ENCODE data around the gene RBM39. TPM values are rescaled to one million over a fixed set of nuclear protein-coding genes. Genes with fewer than 3 reads are reported as not detected.
A peak's percentile ranks its signal among the peaks of the same experiment; 100 is the strongest.

The RBM39 gene
- total and polyA plus RNA-seq, 2 of the 13 experiments (the other 11 are each of a cell fraction or from before 2014, with no cell fraction given): 788 to 920 TPM

DNA sequence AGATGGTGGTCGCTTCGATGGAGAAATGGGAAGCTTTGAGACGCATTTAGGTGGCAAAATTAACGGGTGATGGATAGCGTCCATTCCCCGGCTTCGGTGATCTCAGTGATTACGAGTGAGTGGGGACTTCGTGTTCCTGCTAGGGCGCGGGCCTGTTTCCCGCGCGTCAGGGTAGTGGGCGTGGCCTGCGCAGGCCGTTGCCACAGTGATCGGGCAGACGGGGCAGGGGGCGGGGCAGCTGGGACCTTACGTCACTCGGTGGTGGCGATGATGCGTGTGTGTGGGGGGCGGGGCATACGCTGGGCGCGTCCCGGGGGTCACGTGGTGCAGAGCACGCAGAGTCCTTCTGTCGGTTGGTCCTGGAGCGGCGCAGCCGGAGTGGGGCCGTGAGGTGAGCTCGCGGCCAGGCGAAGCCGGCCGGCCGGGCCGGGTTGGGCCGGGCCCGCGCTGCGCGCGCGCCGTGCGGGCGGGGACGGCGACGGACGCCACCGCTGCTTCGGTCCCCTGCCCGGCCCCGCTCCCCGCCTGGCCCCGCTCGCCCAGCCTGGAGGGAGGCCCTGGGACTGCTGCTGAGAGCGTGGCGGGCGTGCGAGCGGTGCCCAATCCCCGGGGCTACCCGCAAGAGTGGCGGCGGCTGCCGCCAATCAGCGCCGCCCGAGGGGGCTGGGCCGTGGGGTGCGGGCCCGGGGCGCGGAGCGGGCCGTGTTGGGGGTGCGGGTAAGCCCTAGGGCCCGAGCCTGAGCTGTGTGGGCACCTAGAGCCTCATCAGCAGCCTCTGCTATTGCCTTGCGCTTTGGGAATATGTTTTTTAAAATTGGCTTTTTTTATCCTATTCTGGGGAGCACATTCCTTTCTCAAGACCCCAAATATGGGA is 29.9 kb upstream of the RBM39 start, which contains the start of gene PHF20 (continued):
- TF ChIP-seq, protein P1, sequence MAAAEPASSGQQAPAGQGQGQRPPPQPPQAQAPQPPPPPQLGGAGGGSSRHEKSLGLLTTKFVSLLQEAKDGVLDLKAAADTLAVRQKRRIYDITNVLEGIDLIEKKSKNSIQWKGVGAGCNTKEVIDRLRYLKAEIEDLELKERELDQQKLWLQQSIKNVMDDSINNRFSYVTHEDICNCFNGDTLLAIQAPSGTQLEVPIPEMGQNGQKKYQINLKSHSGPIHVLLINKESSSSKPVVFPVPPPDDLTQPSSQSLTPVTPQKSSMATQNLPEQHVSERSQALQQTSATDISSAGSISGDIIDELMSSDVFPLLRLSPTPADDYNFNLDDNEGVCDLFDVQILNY (CRISPR knock-in tag; conservative IDR thresholded peaks at IDR 0.05): peak; percentile 85
- TF ChIP-seq ELF3 (CRISPR knock-in tag; IDR thresholded peaks at IDR 0.05) (peak; percentile 76), TOE1 (CRISPR knock-in tag; IDR thresholded peaks at IDR 0.05) (no peak), HDAC2 (CRISPR knock-in tag; IDR thresholded peaks at IDR 0.05) (peak; percentile 91), THYN1 (CRISPR knock-in tag; IDR thresholded peaks at IDR 0.05; ENCODE audit: borderline replicate concordance, low read depth) (no peak; the same call in 1 of the 2 replicates), MIXL1 (CRISPR knock-in tag; IDR thresholded peaks at IDR 0.05) (peak; percentile 75; the same call in 1 of the 2 replicates), KMT2B (CRISPR knock-in tag; IDR thresholded peaks at IDR 0.05) (peak; percentile 40; the same call in 1 of the 2 replicates)
- TF ChIP-seq, protein P2, sequence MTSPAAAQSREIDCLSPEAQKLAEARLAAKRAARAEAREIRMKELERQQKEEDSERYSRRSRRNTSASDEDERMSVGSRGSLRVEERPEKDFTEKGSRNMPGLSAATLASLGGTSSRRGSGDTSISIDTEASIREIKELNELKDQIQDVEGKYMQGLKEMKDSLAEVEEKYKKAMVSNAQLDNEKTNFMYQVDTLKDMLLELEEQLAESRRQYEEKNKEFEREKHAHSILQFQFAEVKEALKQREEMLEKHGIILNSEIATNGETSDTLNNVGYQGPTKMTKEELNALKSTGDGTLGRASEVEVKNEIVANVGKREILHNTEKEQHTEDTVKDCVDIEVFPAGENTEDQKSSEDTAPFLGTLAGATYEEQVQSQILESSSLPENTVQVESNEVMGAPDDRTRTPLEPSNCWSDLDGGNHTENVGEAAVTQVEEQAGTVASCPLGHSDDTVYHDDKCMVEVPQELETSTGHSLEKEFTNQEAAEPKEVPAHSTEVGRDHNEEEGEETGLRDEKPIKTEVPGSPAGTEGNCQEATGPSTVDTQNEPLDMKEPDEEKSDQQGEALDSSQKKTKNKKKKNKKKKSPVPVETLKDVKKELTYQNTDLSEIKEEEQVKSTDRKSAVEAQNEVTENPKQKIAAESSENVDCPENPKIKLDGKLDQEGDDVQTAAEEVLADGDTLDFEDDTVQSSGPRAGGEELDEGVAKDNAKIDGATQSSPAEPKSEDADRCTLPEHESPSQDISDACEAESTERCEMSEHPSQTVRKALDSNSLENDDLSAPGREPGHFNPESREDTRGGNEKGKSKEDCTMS (CRISPR knock-in tag; conservative IDR thresholded peaks at IDR 0.05): peak; percentile 84; the same call in 1 of the 2 replicates
- TF ChIP-seq, protein P3, sequence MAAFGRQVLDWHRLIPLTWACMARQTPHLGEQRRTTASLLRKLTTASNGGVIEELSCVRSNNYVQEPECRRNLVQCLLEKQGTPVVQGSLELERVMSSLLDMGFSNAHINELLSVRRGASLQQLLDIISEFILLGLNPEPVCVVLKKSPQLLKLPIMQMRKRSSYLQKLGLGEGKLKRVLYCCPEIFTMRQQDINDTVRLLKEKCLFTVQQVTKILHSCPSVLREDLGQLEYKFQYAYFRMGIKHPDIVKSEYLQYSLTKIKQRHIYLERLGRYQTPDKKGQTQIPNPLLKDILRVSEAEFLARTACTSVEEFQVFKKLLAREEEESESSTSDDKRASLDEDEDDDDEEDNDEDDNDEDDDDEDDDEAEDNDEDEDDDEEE (CRISPR knock-in tag; IDR thresholded peaks at IDR 0.05): peak; percentile 89
- TF ChIP-seq, protein P4, sequence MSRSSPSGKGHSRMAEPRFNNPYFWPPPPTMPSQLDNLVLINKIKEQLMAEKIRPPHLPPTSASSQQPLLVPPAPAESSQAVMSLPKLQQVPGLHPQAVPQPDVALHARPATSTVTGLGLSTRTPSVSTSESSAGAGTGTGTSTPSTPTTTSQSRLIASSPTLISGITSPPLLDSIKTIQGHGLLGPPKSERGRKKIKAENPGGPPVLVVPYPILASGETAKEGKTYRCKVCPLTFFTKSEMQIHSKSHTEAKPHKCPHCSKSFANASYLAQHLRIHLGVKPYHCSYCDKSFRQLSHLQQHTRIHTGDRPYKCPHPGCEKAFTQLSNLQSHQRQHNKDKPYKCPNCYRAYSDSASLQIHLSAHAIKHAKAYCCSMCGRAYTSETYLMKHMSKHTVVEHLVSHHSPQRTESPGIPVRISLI (CRISPR knock-in tag; IDR thresholded peaks at IDR 0.05; ENCODE audit: borderline replicate concordance): peak; percentile 40; the same call in 1 of the 2 replicates
- TF ChIP-seq, protein P5, sequence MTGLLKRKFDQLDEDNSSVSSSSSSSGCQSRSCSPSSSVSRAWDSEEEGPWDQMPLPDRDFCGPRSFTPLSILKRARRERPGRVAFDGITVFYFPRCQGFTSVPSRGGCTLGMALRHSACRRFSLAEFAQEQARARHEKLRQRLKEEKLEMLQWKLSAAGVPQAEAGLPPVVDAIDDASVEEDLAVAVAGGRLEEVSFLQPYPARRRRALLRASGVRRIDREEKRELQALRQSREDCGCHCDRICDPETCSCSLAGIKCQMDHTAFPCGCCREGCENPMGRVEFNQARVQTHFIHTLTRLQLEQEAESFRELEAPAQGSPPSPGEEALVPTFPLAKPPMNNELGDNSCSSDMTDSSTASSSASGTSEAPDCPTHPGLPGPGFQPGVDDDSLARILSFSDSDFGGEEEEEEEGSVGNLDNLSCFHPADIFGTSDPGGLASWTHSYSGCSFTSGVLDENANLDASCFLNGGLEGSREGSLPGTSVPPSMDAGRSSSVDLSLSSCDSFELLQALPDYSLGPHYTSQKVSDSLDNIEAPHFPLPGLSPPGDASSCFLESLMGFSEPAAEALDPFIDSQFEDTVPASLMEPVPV (CRISPR knock-in tag; IDR thresholded peaks at IDR 0.05): peak; percentile 95
- TF ChIP-seq, protein P6, sequence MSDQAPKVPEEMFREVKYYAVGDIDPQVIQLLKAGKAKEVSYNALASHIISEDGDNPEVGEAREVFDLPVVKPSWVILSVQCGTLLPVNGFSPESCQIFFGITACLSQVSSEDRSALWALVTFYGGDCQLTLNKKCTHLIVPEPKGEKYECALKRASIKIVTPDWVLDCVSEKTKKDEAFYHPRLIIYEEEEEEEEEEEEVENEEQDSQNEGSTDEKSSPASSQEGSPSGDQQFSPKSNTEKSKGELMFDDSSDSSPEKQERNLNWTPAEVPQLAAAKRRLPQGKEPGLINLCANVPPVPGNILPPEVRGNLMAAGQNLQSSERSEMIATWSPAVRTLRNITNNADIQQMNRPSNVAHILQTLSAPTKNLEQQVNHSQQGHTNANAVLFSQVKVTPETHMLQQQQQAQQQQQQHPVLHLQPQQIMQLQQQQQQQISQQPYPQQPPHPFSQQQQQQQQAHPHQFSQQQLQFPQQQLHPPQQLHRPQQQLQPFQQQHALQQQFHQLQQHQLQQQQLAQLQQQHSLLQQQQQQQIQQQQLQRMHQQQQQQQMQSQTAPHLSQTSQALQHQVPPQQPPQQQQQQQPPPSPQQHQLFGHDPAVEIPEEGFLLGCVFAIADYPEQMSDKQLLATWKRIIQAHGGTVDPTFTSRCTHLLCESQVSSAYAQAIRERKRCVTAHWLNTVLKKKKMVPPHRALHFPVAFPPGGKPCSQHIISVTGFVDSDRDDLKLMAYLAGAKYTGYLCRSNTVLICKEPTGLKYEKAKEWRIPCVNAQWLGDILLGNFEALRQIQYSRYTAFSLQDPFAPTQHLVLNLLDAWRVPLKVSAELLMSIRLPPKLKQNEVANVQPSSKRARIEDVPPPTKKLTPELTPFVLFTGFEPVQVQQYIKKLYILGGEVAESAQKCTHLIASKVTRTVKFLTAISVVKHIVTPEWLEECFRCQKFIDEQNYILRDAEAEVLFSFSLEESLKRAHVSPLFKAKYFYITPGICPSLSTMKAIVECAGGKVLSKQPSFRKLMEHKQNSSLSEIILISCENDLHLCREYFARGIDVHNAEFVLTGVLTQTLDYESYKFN (CRISPR knock-in tag; conservative IDR thresholded peaks at IDR 0.05): peak; percentile 69; the same call in 1 of the 2 replicates
